GM19023 (cell line): ENCODE data around the gene NUBPL.
"Not testable (repeated sequence)": the region's sequence is repeated elsewhere in the genome, so short reads cannot be mapped to it uniquely, and the experiment has no call there.

ENCODE experiments used
- ATAC-seq: cut with Tn5 transposase; IDR thresholded peaks from one replicate; pipeline ENCODE4 v1.9.1; 2021; ENCODE audit warnings: mild to moderate bottlenecking, moderate library complexity; ENCODE audit not compliant: unreplicated experiment

NUBPL gene

GRCh38 chr14:31718585-31718984 is 157.4 kb downstream of the NUBPL start:
- ATAC-seq = no peak

GRCh38 chr14:31718985-31719384 is 157.8 kb downstream of the NUBPL start:
- no peak for ATAC-seq

- ATAC-seq = no peak
Measured at GRCh38 chr14:31726337-31726736, 165.1 kb downstream of the NUBPL start.

GRCh38 chr14:31727797-31728196 is 166.6 kb downstream of the NUBPL start:
- no peak for ATAC-seq

- ATAC-seq = no peak
Measured at GRCh38 chr14:31740688-31741087, 179.5 kb downstream of the NUBPL start.

GRCh38 chr14:31745741-31746140 is 184.5 kb downstream of the NUBPL start:
- no peak for ATAC-seq

GRCh38 chr14:31746326-31746725 is 185.1 kb downstream of the NUBPL start:
- ATAC-seq = no peak

GRCh38 chr14:31749275-31749674 is 188.1 kb downstream of the NUBPL start:
- no peak for ATAC-seq

- not testable (repeated sequence) for ATAC-seq
Measured at GRCh38 chr14:31751047-31751446, 189.8 kb downstream of the NUBPL start.

GRCh38 chr14:31752867-31753661 is 191.9 kb downstream of the NUBPL start:
- ATAC-seq = no peak

- no peak for ATAC-seq
Measured at GRCh38 chr14:31758941-31759340, 197.7 kb downstream of the NUBPL start.

- ATAC-seq = no peak
Measured at GRCh38 chr14:31760277-31760676, 199.1 kb downstream of the NUBPL start.

GRCh38 chr14:31761325-31761724 is 200.1 kb downstream of the NUBPL start:
- no peak for ATAC-seq

- ATAC-seq = no peak
Measured at GRCh38 chr14:31763041-31763440, 201.8 kb downstream of the NUBPL start.

GRCh38 chr14:31766315-31766892 is 205.2 kb downstream of the NUBPL start:
- no peak for ATAC-seq

GRCh38 chr14:31768355-31768754 is 207.2 kb downstream of the NUBPL start:
- no peak for ATAC-seq

GRCh38 chr14:31770271-31770670 is 209.1 kb downstream of the NUBPL start:
- no peak for ATAC-seq

GRCh38 chr14:31774567-31774966 is 213.4 kb downstream of the NUBPL start:
- no peak for ATAC-seq

GRCh38 chr14:31777312-31777711 is 216.1 kb downstream of the NUBPL start:
- no peak for ATAC-seq

- ATAC-seq = no peak
Measured at GRCh38 chr14:31781578-31781977, 220.4 kb downstream of the NUBPL start.

- ATAC-seq = no peak
Measured at GRCh38 chr14:31785574-31785973, 224.4 kb downstream of the NUBPL start.

- ATAC-seq = no peak
Measured at GRCh38 chr14:31787377-31787776, 226.2 kb downstream of the NUBPL start.

GRCh38 chr14:31788340-31788739 is 227.1 kb downstream of the NUBPL start:
- no peak for ATAC-seq
